Mesenteric fat pad (tissue), 1 donor: Measurements from ENCODE around the gene MYBPH. TPM values are rescaled to one million over a fixed set of nuclear protein-coding genes. Genes with fewer than 3 reads are reported as not detected.

Source experiments
- DNase-seq: peaks from one replicate; pipeline ENCODE4 v3.0.0-alpha.2; 2020; ENCODE audit warnings: low spot score
- total RNA-seq: library from RNA; stranded (reverse); fragmentation: NEBNext Ultra II Directional; extraction: Animal tissue kit (Norgen Biotek cat#: 25700); gene quantifications from one replicate; pipeline ENCODE4 v1.2.1, GENCODE V29; 2021
- donor health status: DM: yes; HTN: yes; CAD: no.

MYBPH gene
- total RNA-seq, 1 donor from 2014 or later, result 0.22 TPM

GRCh38 chr1:203201516-203202205 lies 26.0 kb upstream of the MYBPH start:
- DNase-seq, result no peak

GRCh38 chr1:203200916-203201315 lies 25.3 kb upstream of the MYBPH start:
- no peak for DNase-seq

GRCh38 chr1:203199816-203200571 lies 24.4 kb upstream of the MYBPH start:
- DNase-seq, result peak; percentile 62

- no peak for DNase-seq
Measured at GRCh38 chr1:203199481-203199815, 23.8 kb upstream of the MYBPH start.

GRCh38 chr1:203199002-203199401 lies 23.4 kb upstream of the MYBPH start:
- no peak for DNase-seq

GRCh38 chr1:203197625-203198024 lies 22.0 kb upstream of the MYBPH start:
- no peak for DNase-seq

GRCh38 chr1:203196371-203196770 lies 20.7 kb upstream of the MYBPH start:
- DNase-seq, result no peak

GRCh38 chr1:203190949-203191348 lies 15.3 kb upstream of the MYBPH start:
- no peak for DNase-seq

GRCh38 chr1:203189951-203190352 lies 14.3 kb upstream of the MYBPH start:
- no peak for DNase-seq

- no peak for DNase-seq
Measured at GRCh38 chr1:203188686-203189232, 13.1 kb upstream of the MYBPH start.

GRCh38 chr1:203187689-203188264 lies 12.2 kb upstream of the MYBPH start:
- DNase-seq, result no peak

GRCh38 chr1:203187304-203187685 lies 11.7 kb upstream of the MYBPH start:
- DNase-seq, result no peak

- peak; percentile 77 for DNase-seq
Measured at GRCh38 chr1:203186446-203187303, 11.0 kb upstream of the MYBPH start, which contains the start of gene CHI3L1. Gene CHI3L1 (minus strand): TSS chr1:203186704. CDS start chr1:203186623, 81 bp downstream.

- no peak for DNase-seq
Measured at GRCh38 chr1:203186091-203186445, 10.4 kb upstream of the MYBPH start.

- DNase-seq, result peak; percentile 69
Measured at GRCh38 chr1:203185585-203185984, 10.0 kb upstream of the MYBPH start.

- peak; percentile 81 for DNase-seq
Measured at GRCh38 chr1:203185061-203185461, 9.4 kb upstream of the MYBPH start.

- no peak for DNase-seq
Measured at GRCh38 chr1:203184467-203184866, 8.8 kb upstream of the MYBPH start.

- no peak for DNase-seq
Measured at GRCh38 chr1:203183828-203184227, 8.2 kb upstream of the MYBPH start.

GRCh38 chr1:203182387-203182953 lies 6.8 kb upstream of the MYBPH start:
- no peak for DNase-seq

- no peak for DNase-seq
Measured at GRCh38 chr1:203181586-203182386, 6.2 kb upstream of the MYBPH start.
